SK-N-SH (cell line): ENCODE measurements around the gene SLC35A3. TPM values are rescaled to one million over a fixed set of nuclear protein-coding genes. Genes with fewer than 3 reads are reported as not detected.

ENCODE experiments used
- CTCF ChIA-PET: fragments of 300-600, 350-600 bp; formaldehyde crosslinking; extraction: SDS; loops from one replicate; lab custom pipeline; 2021; lab: Yijun Ruan, JAX
- POLR2A ChIA-PET: fragments of 350-600 bp; sonication (Branson Sonifier 250); formaldehyde crosslinking; extraction: SDS; loops from one replicate; lab custom pipeline; 2020; ENCODE audit warnings: antibody characterized with exemption, inconsistent platforms; lab: Yijun Ruan, JAX
- DNase-seq: peaks from one replicate; pipeline ENCODE4 v3.0.0; 2012
- H2AFZ ChIP-seq: fragments of 200-600 bp; sonication (generic); 2 replicates; pipeline ENCODE4 v1.8.1; 2016; ENCODE audit warnings: antibody characterized with exemption, mild to moderate bottlenecking, low read depth
- H3F3A ChIP-seq: fragments of 200-600 bp; sonication (generic); replicated peaks from 2 replicates; pipeline ENCODE3; 2016; ENCODE audit warnings: antibody characterized with exemption, mild to moderate bottlenecking; ENCODE audit not compliant: insufficient read depth
- H3K27ac ChIP-seq, 2 experiments: fragments of 200-500 bp in 1 of 2; fragments of 200-600 bp in 1 of 2; sonication (Bioruptor generic) in 1 of 2; sonication (generic), shearing (Covaris generic) in 1 of 2; 2 replicates each; pipeline versions ENCODE4 v1.5.1 to v1.6.1; 2014 to 2016; ENCODE audit warnings: low read depth in 2 of 2, inconsistent platforms in 1 of 2, low read length in 1 of 2, mild to moderate bottlenecking in 1 of 2, mixed read lengths in 1 of 2
- H3K27me3 ChIP-seq: fragments of 200-600 bp; sonication (generic), shearing (Covaris generic); 2 replicates; pipeline ENCODE4 v1.6.1; 2016; ENCODE audit warnings: mixed run types; ENCODE audit not compliant: insufficient read depth
- H3K36me3 ChIP-seq, 2 experiments: fragments of 200-500 bp in 1 of 2; fragments of 200-600 bp in 1 of 2; sonication (Bioruptor generic) in 1 of 2; sonication (generic) in 1 of 2; replicated peaks in 1 of 2; 2 replicates each; pipeline versions ENCODE3 to v1.5.1; 2014 to 2016; ENCODE audit warnings: low read length in 1 of 2, mild to moderate bottlenecking in 1 of 2; ENCODE audit not compliant: insufficient read depth in 2 of 2, control insufficient read depth in 1 of 2
- H3K4me1 ChIP-seq, 2 experiments: fragments of 200-500 bp in 1 of 2; fragments of 200-600 bp in 1 of 2; sonication (Bioruptor generic) in 1 of 2; sonication (generic), shearing (Covaris generic) in 1 of 2; 2 replicates each; pipeline versions ENCODE4 v1.5.1 to v1.6.1; 2014 to 2016; ENCODE audit warnings: low read depth in 1 of 2, low read length in 1 of 2, mixed run types in 1 of 2; ENCODE audit not compliant: insufficient read depth in 2 of 2, control insufficient read depth in 1 of 2
- H3K4me2 ChIP-seq: fragments of 200-600 bp; sonication (generic), shearing (Covaris generic); 2 replicates; pipeline ENCODE4 v1.6.1; 2017; ENCODE audit warnings: mixed run types
- H3K4me3 ChIP-seq, 2 experiments: fragments of 200-500 bp in 1 of 2; fragments of 200-600 bp in 1 of 2; sonication (Bioruptor generic) in 1 of 2; sonication (generic), shearing (Covaris generic) in 1 of 2; 2 replicates each; pipeline versions ENCODE4 v1.5.1 to v1.8.1; 2014 to 2016; ENCODE audit warnings: low read depth in 2 of 2, inconsistent platforms in 1 of 2, low read length in 1 of 2, mild to moderate bottlenecking in 1 of 2, mixed read lengths in 1 of 2, moderate library complexity in 1 of 2
- H3K79me2 ChIP-seq: fragments of 200-600 bp; sonication (generic); 2 replicates; pipeline ENCODE4 v1.8.1; 2017; ENCODE audit warnings: mild to moderate bottlenecking; ENCODE audit not compliant: insufficient read depth
- H3K9ac ChIP-seq: fragments of 200-600 bp; sonication (generic); 2 replicates; pipeline ENCODE4 v1.6.1; 2017; ENCODE audit warnings: mixed run types
- H3K9me2 ChIP-seq: fragments of 200-600 bp; sonication (generic); 2 replicates; pipeline ENCODE4 v1.6.1; 2017; ENCODE audit warnings: mixed run types
- H3K9me3 ChIP-seq: fragments of 200-600 bp; sonication (generic); 2 replicates; pipeline ENCODE4 v1.6.1; 2017; ENCODE audit warnings: mixed run types, mild to moderate bottlenecking, moderate library complexity
- H4K20me1 ChIP-seq: fragments of 200-600 bp; sonication (generic); 2 replicates; pipeline ENCODE4 v1.6.1; 2017; ENCODE audit warnings: mild to moderate bottlenecking, mixed run types; ENCODE audit not compliant: insufficient read depth
- CTCF ChIP-seq: fragments of 200-600 bp; sonication (generic); IDR thresholded peaks from 2 replicates; pipeline ENCODE4 v1.6.1; 2017; ENCODE audit warnings: antibody characterized with exemption, mild to moderate bottlenecking, moderate library complexity
- EP300 ChIP-seq, 2 experiments: IDR thresholded peaks; 2 replicates each; pipeline versions ENCODE4 v1.4.0 to v1.6.1; 2012; ENCODE audit warnings: borderline replicate concordance in 1 of 2, low read depth in 1 of 2, low read length in 1 of 2
- EZH2phosphoT487 ChIP-seq: fragments of 200-600 bp; sonication (generic); IDR thresholded peaks from 2 replicates; pipeline ENCODE4 v1.6.1; 2017; ENCODE audit warnings: low read depth, mixed run types, mild to moderate bottlenecking, antibody characterized with exemption, moderate library complexity, borderline replicate concordance
- FOXJ3 ChIP-seq: sonication (generic); formaldehyde crosslinking; IDR thresholded peaks from 2 replicates; pipeline ENCODE4 v1.5.1; 2020; ENCODE audit warnings: mild to moderate bottlenecking, missing genetic modification reagents
- MAX ChIP-seq: IDR thresholded peaks from 2 replicates; pipeline ENCODE4 v1.4.0; 2012; ENCODE audit warnings: low read depth
- NFIC ChIP-seq: IDR thresholded peaks from 2 replicates; pipeline ENCODE4 v1.4.0; 2012; ENCODE audit warnings: borderline replicate concordance
- PBX3 ChIP-seq: IDR thresholded peaks from 2 replicates; pipeline ENCODE4; 2012
- POLR2AphosphoS5 ChIP-seq: IDR thresholded peaks from 2 replicates; pipeline ENCODE4 v1.6.1; 2012; ENCODE audit warnings: low read depth, low read length
- RAD21 ChIP-seq: IDR thresholded peaks from 2 replicates; pipeline ENCODE4 v1.6.1; 2012; ENCODE audit warnings: mild to moderate bottlenecking, low read length
- RCOR1 ChIP-seq: fragments of 150-350 bp; IDR thresholded peaks from 2 replicates; pipeline ENCODE4 v1.6.1; 2017; ENCODE audit warnings: antibody characterized with exemption, low read length
- SMC3 ChIP-seq: IDR thresholded peaks from 2 replicates; pipeline ENCODE4 v1.6.1; 2012; ENCODE audit warnings: low read depth, low read length, improper control_type of control experiment
- TAF1 ChIP-seq: IDR thresholded peaks from 2 replicates; pipeline ENCODE4 v1.6.1; 2012; ENCODE audit warnings: low read depth, mild to moderate bottlenecking, low read length, moderate library complexity, borderline replicate concordance
- USF2 ChIP-seq: fragments of 150-350 bp; IDR thresholded peaks from 2 replicates; pipeline ENCODE4 v1.6.1; 2017; ENCODE audit warnings: antibody characterized with exemption, low read length, low read depth, borderline replicate concordance
- WGBS: methylation state at CpG from one replicate; pipeline ENCODE4 v1.1.6; 2017; ENCODE audit warnings: low lambda C conversion rate; 5-methylcytosine and 5-hydroxymethylcytosine counted together
- polyA plus RNA-seq, 3 experiments: library from polyadenylated mRNA; depleted of rRNA; stranded (reverse); fragments of >200 nt; gene quantifications; 2 replicates each; pipeline ENCODE4 v1.2.3, GENCODE V29; 2012

Gene SLC35A3
- polyA plus RNA-seq, 1 of the 3 experiments (the other 2 are of a cell fraction), result 5.7 TPM

GRCh38 chr1:100028765-100029164, 59.0 kb downstream of the SLC35A3 start:
- Histone ChIP-seq H3K9me3 (no peaks in the 10 kb centered on the region), H3K79me2 (0 out of 2 replicates have a peak, but pooled peaks cover 3% of the 10 kb centered on the region), H4K20me1 (no peaks in the 10 kb centered on the region), H3K4me3 (no peak overlapping the region), H2AFZ (no peak overlapping the region), H3K4me1 (no peaks in the 10 kb centered on the region), H3K9me2 (no peaks in the 10 kb centered on the region), H3F3A (no peaks in the 10 kb centered on the region), H3K27ac (no peak overlapping the region), H3K36me3 (peaks cover 0 to 6% of the 10 kb centered on the region in 2 experiments), H3K9ac (no peak overlapping the region), H3K4me2 (no peak overlapping the region), H3K27me3 (no peaks in the 10 kb centered on the region)
- 100% methylated on average over 2 of the region's 2 CpGs for WGBS
- no peak for TF ChIP-seq FOXJ3 (CRISPR knock-in tag)
- TF ChIP-seq NFIC, result no peak
- no peak for TF ChIP-seq RAD21
- no peak for TF ChIP-seq PBX3
- no peak for TF ChIP-seq MAX
- TF ChIP-seq USF2, result no peak
- no peak for TF ChIP-seq TAF1
- no peak for TF ChIP-seq CTCF
- TF ChIP-seq POLR2AphosphoS5, result no peak
- TF ChIP-seq EP300 (IDR thresholded peaks at IDR 0.05; ENCODE audit: borderline replicate concordance in 1 of 2, low read depth in 1 of 2, low read length in 1 of 2), result no peak
- DNase-seq, result no peak
- CTCF ChIA-PET, result interaction anchor here (0.6 kb wide), 1 partner anchor 43 kb away, joined by 3 read pairs; no protein-coding TSS in a partner anchor
- POLR2A ChIA-PET, result no interaction called here

- no peaks in the 10 kb centered on the region for H3K27me3 ChIP-seq
- H3F3A ChIP-seq, result peaks cover 13% of the 10 kb centered on the region
- no peaks in the 10 kb centered on the region for H3K9me3 ChIP-seq
- ChIA-PET CTCF (interaction anchor here (0.9 kb wide), 1 partner anchor 31 kb away, joined by 3 read pairs; no protein-coding TSS in a partner anchor), POLR2A (no interaction called here)
- H3K4me1 ChIP-seq, result peaks cover 0 to under 1% of the 10 kb centered on the region in 2 experiments; a peak in 2 of 4 replicates
- H3K79me2 ChIP-seq, result peaks cover 22% of the 10 kb centered on the region
- no peaks in the 10 kb centered on the region for H3K36me3 ChIP-seq
- peak; percentile 68 for DNase-seq
- TF ChIP-seq EZH2phosphoT487 (no peak), RCOR1 (no peak), SMC3 (peak; percentile 61), RAD21 (peak; percentile 80), CTCF (peak; percentile 57)
- H3K27ac ChIP-seq, result no peak overlapping the region
- no peaks in the 10 kb centered on the region for H3K9me2 ChIP-seq
- H3K4me2 ChIP-seq, result no peak overlapping the region
- H3K4me3 ChIP-seq, result no peak overlapping the region
- H2AFZ ChIP-seq, result no peak overlapping the region
- H3K9ac ChIP-seq, result no peak overlapping the region
- no peaks in the 10 kb centered on the region for H4K20me1 ChIP-seq
Observed at GRCh38 chr1:100034470-100034869, 64.7 kb downstream of the SLC35A3 start.
